ENCODE results near the gene CD68. TPM values are rescaled to one million over a fixed set of nuclear protein-coding genes. Genes with fewer than 3 reads are reported as not detected.

The CD68 gene
- polyA plus RNA-seq, 3 donors: 642 to 884 (median 744) TPM

GRCh38 chr17:7591596-7591995, 12.2 kb downstream of the CD68 start:
- Histone ChIP-seq H4K20me1 (ENCODE audit: insufficient read depth, low read length) (peaks cover 17% of the 10 kb centered on the region), H3K79me2 (ENCODE audit: insufficient read depth, low read length) (peaks cover 17% of the 10 kb centered on the region), H3K27ac (ENCODE audit: low read depth in 1 of 2, low read length in 2 of 2) (no peak overlapping the region), H3K36me3 (replicated peaks in 1 of 2; ENCODE audit: control insufficient read depth in 1 of 2, insufficient read depth in 2 of 2, low read length in 2 of 2) (peaks cover 79 to 82% of the 10 kb centered on the region in 2 donors), H3K9me3 (replicated peaks in 1 of 2; ENCODE audit: control insufficient read depth in 1 of 2, insufficient read depth in 1 of 2, low read length in 2 of 2) (no peaks in the 10 kb centered on the region), H3K9ac (ENCODE audit: insufficient read depth, low read length, poor library complexity, severe bottlenecking) (no peak overlapping the region), H3K27me3 (ENCODE audit: control insufficient read depth in 2 of 2, insufficient read depth in 2 of 2, low read length in 2 of 2) (no peaks in the 10 kb centered on the region), H3K4me3 (replicated peaks in 1 of 3; ENCODE audit: low read depth in 2 of 3, low read length in 3 of 3) (no peak overlapping the region), H2AFZ (ENCODE audit: insufficient read depth, low read depth, low read length, poor library complexity, severe bottlenecking) (no peak overlapping the region), H3K4me2 (replicated peaks; ENCODE audit: extremely low read depth, low read length, poor library complexity, severe bottlenecking) (no peak overlapping the region), H3K4me1 (ENCODE audit: control insufficient read depth in 1 of 2, insufficient read depth in 2 of 2, low read length in 2 of 2) (peaks cover 30 to 32% of the 10 kb centered on the region in 2 donors)
- no peak overlapping the region for H3K4me3 Mint-ChIP-seq
- no CpG with 5 or more reads among the region's 5 CpGs for WGBS (ENCODE audit: insufficient coverage)
- no peak for DNase-seq
- intact Hi-C loops (cut with micrococcal nuclease): no loop called here
- TF ChIP-seq CTCF (IDR thresholded peaks at IDR 0.05): no peak
- H3K4me1 Mint-ChIP-seq: peaks cover 19% of the 10 kb centered on the region
- H3K36me3 Mint-ChIP-seq: peaks cover 71 to 84% of the 10 kb centered on the region in 2 donors
- H3K9me3 Mint-ChIP-seq: no peaks in the 10 kb centered on the region
- H3K27me3 Mint-ChIP-seq (ENCODE audit: low read depth in 3 of 3): no peaks in the 10 kb centered on the region
- peak overlapping the region in 3 of 7 donors; percentile 23 to 62 (median 42) for H3K27ac Mint-ChIP-seq

- H3K4me3 ChIP-seq (replicated peaks in 1 of 3; ENCODE audit: low read depth in 2 of 3, low read length in 3 of 3): no peak overlapping the region
- Mint-ChIP-seq H3K27me3 (ENCODE audit: low read depth in 3 of 3) (no peaks in the 10 kb centered on the region), H3K27ac (peak overlapping the region in 1 of 7 donors; percentile 16), H3K4me1 (peaks cover 11% of the 10 kb centered on the region), H3K4me3 (no peak overlapping the region), H3K36me3 (peaks cover 70 to 84% of the 10 kb centered on the region in 2 donors), H3K9me3 (no peaks in the 10 kb centered on the region)
- intact Hi-C loops (cut with micrococcal nuclease): no loop called here
- H4K20me1 ChIP-seq (ENCODE audit: insufficient read depth, low read length): peaks cover 17% of the 10 kb centered on the region
- H3K4me1 ChIP-seq (ENCODE audit: control insufficient read depth in 1 of 2, insufficient read depth in 2 of 2, low read length in 2 of 2): peaks cover 21 to 23% of the 10 kb centered on the region in 2 donors
- no peaks in the 10 kb centered on the region for H3K27me3 ChIP-seq (ENCODE audit: control insufficient read depth in 2 of 2, insufficient read depth in 2 of 2, low read length in 2 of 2)
- TF ChIP-seq CTCF (IDR thresholded peaks at IDR 0.05): no peak
- H3K36me3 ChIP-seq (replicated peaks in 1 of 2; ENCODE audit: control insufficient read depth in 1 of 2, insufficient read depth in 2 of 2, low read length in 2 of 2): peaks cover 79 to 82% of the 10 kb centered on the region in 2 donors
- DNase-seq: no peak
- H3K9me3 ChIP-seq (replicated peaks in 1 of 2; ENCODE audit: control insufficient read depth in 1 of 2, insufficient read depth in 1 of 2, low read length in 2 of 2): no peaks in the 10 kb centered on the region
- peak overlapping the region in 1 of 2 donors; percentile 26 for H3K27ac ChIP-seq (ENCODE audit: low read depth in 1 of 2, low read length in 2 of 2)
- H2AFZ ChIP-seq (ENCODE audit: insufficient read depth, low read depth, low read length, poor library complexity, severe bottlenecking): no peak overlapping the region
- WGBS (ENCODE audit: insufficient coverage): 97% methylated on average over 4 of the region's 23 CpGs
- H3K4me2 ChIP-seq (replicated peaks; ENCODE audit: extremely low read depth, low read length, poor library complexity, severe bottlenecking): no peak overlapping the region
- H3K79me2 ChIP-seq (ENCODE audit: insufficient read depth, low read length): peaks cover 12% of the 10 kb centered on the region
- H3K9ac ChIP-seq (ENCODE audit: insufficient read depth, low read length, poor library complexity, severe bottlenecking): no peak overlapping the region
These were observed 13.1 kb downstream of the CD68 start for GRCh38 chr17:7592422-7593021.

Measured in CD14-positive monocyte (primary cell).